Measurements from ENCODE around the gene ZNF774.

DNA sequence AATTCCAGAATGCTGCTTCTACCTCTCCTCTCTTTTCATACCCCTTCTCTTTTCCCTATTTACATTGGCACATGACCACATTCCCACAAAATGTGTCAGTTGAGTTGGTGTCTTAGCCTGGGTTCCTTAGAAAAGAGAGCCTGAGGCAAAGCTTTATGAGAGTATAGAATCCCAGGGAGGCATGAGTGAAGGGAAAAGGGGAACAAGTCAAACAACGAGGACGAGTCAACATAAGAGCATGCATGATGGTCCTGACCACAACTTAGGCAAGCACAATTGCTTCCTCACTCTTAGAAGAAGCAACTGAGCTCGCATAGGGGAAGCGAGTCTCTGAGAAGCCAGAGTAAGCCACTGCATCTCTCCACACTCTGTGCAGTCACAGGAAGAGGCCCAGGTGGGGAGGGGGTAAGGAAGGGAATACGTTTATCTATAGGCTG lies 15.4 kb upstream of the ZNF774 start:
- TF ChIP-seq, protein P1, sequence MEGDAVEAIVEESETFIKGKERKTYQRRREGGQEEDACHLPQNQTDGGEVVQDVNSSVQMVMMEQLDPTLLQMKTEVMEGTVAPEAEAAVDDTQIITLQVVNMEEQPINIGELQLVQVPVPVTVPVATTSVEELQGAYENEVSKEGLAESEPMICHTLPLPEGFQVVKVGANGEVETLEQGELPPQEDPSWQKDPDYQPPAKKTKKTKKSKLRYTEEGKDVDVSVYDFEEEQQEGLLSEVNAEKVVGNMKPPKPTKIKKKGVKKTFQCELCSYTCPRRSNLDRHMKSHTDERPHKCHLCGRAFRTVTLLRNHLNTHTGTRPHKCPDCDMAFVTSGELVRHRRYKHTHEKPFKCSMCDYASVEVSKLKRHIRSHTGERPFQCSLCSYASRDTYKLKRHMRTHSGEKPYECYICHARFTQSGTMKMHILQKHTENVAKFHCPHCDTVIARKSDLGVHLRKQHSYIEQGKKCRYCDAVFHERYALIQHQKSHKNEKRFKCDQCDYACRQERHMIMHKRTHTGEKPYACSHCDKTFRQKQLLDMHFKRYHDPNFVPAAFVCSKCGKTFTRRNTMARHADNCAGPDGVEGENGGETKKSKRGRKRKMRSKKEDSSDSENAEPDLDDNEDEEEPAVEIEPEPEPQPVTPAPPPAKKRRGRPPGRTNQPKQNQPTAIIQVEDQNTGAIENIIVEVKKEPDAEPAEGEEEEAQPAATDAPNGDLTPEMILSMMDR (IDR thresholded peaks at IDR 0.05) = no peak
- TF ChIP-seq POLR2A (IDR thresholded peaks at IDR 0.05) = no peak

Measured in uterus (tissue), 2 donors.